GM12878 (cell line): ENCODE measurements around the gene GAS6. TPM values are rescaled to one million over a fixed set of nuclear protein-coding genes. Genes with fewer than 3 reads are reported as not detected.

Source experiments
- ATAC-seq: fragments of 200-7000 bp; cut with Tn5 transposase; 3 replicates; pipeline ENCODE4 v1.9.1; 2020; ENCODE audit warnings: mild to moderate bottlenecking, moderate library complexity
- BruUV-seq: library from RNA; stranded (reverse); fragments of 400-500 nt; replicated peaks from 2 replicates; lab custom pipeline; 2021; lab: Mats Ljungman, UMichigan
- CTCF ChIA-PET: fragments of 300-600 bp; sonication (Branson Sonifier 250); formaldehyde crosslinking; extraction: SDS; loops from one replicate; lab custom pipeline; 2021; ENCODE audit warnings: inconsistent platforms; lab: Yijun Ruan, JAX
- POLR2A ChIA-PET: fragments of 350-600 bp; formaldehyde crosslinking; extraction: SDS; loops from one replicate; lab custom pipeline; 2021; ENCODE audit warnings: inconsistent platforms; lab: Charles Lee
- RAD21 ChIA-PET: fragments of 300-600 bp; sonication (Branson Sonifier 250); formaldehyde crosslinking; loops from one replicate; lab custom pipeline; 2023; ENCODE audit warnings: antibody characterized with exemption; ENCODE audit not compliant: unreplicated experiment; lab: Charles Lee
- SMC1A ChIA-PET: fragments of 300-600 bp; sonication (Branson Sonifier 250); formaldehyde crosslinking; loops from one replicate; lab custom pipeline; 2023; ENCODE audit not compliant: unreplicated experiment, uncharacterized antibody; lab: Charles Lee
- DNase-seq: peaks from one replicate; pipeline ENCODE4 v3.0.0-alpha.2; 2011; ENCODE audit warnings: low read depth, low spot score
- FAIRE-seq: peaks from 3 replicates; lab custom pipeline; 2011; peaks lifted over from hg19 to GRCh38; lab: Jason Lieb, UNC
- H2AFZ ChIP-seq: 2 replicates; pipeline ENCODE4 v1.6.0; 2011; ENCODE audit warnings: low read depth, low read length, control low read depth; ENCODE audit not compliant: control insufficient read depth
- H3K27ac ChIP-seq: 2 replicates; pipeline ENCODE4 v1.5.1; 2011; ENCODE audit warnings: control low read depth; ENCODE audit not compliant: control insufficient read depth, insufficient read depth
- H3K27me3 ChIP-seq, 2 experiments: replicated peaks in 1 of 2; 2 replicates each; pipeline versions ENCODE4 v1.6.0 to v1.6.1; 2011; ENCODE audit warnings: low read length in 1 of 2; ENCODE audit not compliant: control insufficient read depth in 2 of 2, insufficient read depth in 2 of 2
- H3K36me3 ChIP-seq, 2 experiments: 2 replicates each; pipeline ENCODE4 v1.5.1; 2011; ENCODE audit warnings: low read length in 1 of 2; ENCODE audit not compliant: control insufficient read depth in 2 of 2, insufficient read depth in 2 of 2
- H3K4me1 ChIP-seq: 2 replicates; pipeline ENCODE4 v1.6.1; 2011; ENCODE audit warnings: mild to moderate bottlenecking, low read length, moderate library complexity, mixed read lengths; ENCODE audit not compliant: control insufficient read depth, insufficient read depth
- H3K4me2 ChIP-seq: 2 replicates; pipeline ENCODE4 v1.6.0; 2011; ENCODE audit warnings: control low read depth; ENCODE audit not compliant: control insufficient read depth, insufficient read depth
- H3K4me3 ChIP-seq: fragments of 200-600 bp; sonication (generic); 2 replicates; pipeline ENCODE4 v1.5.1; 2016
- H3K79me2 ChIP-seq: 2 replicates; pipeline ENCODE4 v1.6.0; 2011; ENCODE audit warnings: low read length; ENCODE audit not compliant: control insufficient read depth, insufficient read depth
- H3K9ac ChIP-seq: 2 replicates; pipeline ENCODE4 v1.8.0; 2011; ENCODE audit warnings: low read length, control low read depth, mixed read lengths; ENCODE audit not compliant: control insufficient read depth, insufficient read depth
- H3K9me3 ChIP-seq: replicated peaks from 3 replicates; pipeline ENCODE4 v1.5.1; 2011; ENCODE audit warnings: mild to moderate bottlenecking, low read length; ENCODE audit not compliant: control insufficient read depth, insufficient read depth
- H4K20me1 ChIP-seq: 2 replicates; pipeline ENCODE4 v1.6.0; 2011; ENCODE audit not compliant: control insufficient read depth, insufficient read depth
- BMI1 ChIP-seq: fragments of 450-650 bp; IDR thresholded peaks from 2 replicates; pipeline ENCODE4 v1.6.1; 2016; ENCODE audit warnings: mild to moderate bottlenecking, moderate library complexity, borderline replicate concordance
- GABPA ChIP-seq: IDR thresholded peaks from 2 replicates; pipeline ENCODE4 v1.6.1; 2014; ENCODE audit warnings: antibody characterized with exemption, low read depth, mild to moderate bottlenecking, inconsistent platforms
- HDAC6 ChIP-seq: fragments of 200-600 bp; sonication (generic); IDR thresholded peaks from one replicate; pipeline ENCODE4 v1.8.0; 2017; ENCODE audit warnings: antibody characterized with exemption; ENCODE audit not compliant: unreplicated experiment
- IKZF1 ChIP-seq: fragments of 450-650 bp; conservative IDR thresholded peaks from 2 replicates; pipeline ENCODE4 v1.6.1; 2017; ENCODE audit warnings: antibody characterized with exemption, mild to moderate bottlenecking
- MXI1 ChIP-seq: fragments of 150-350 bp; IDR thresholded peaks from 2 replicates; pipeline ENCODE4 v1.6.1; 2011; ENCODE audit warnings: low read depth, mild to moderate bottlenecking, inconsistent platforms, low read length, improper control_type of control experiment
- NR2F1 ChIP-seq: fragments of 450-650 bp; conservative IDR thresholded peaks from 2 replicates; pipeline ENCODE4 v1.6.1; 2017; ENCODE audit warnings: mild to moderate bottlenecking
- SMARCA5 ChIP-seq: fragments of 450-650 bp; IDR thresholded peaks from 2 replicates; pipeline ENCODE4 v1.6.1; 2017; ENCODE audit warnings: mild to moderate bottlenecking
- ZBED1 ChIP-seq: IDR thresholded peaks from 2 replicates; pipeline ENCODE4 v1.6.1; 2016; ENCODE audit warnings: borderline replicate concordance
- WGBS: methylation state at CpG from one replicate; pipeline ENCODE4 v1.1.6; 2016; ENCODE audit warnings: low lambda C conversion rate; ENCODE audit not compliant: insufficient replicate concordance, insufficient coverage; ENCODE audit errors: missing lambda C conversion rate; 5-methylcytosine and 5-hydroxymethylcytosine counted together
- in situ Hi-C: fragments of 300-500 bp; cut with MboI; formaldehyde crosslinking; loops from 9 replicates; pipeline ENCODE4 v1.14.3; 2018; ENCODE audit warnings: mixed read lengths
- intact Hi-C: fragments of 100-400 bp; cut with micrococcal nuclease; formaldehyde crosslinking; loops from one replicate; pipeline ENCODE4 v1.14.2; 2022; ENCODE audit not compliant: unreplicated experiment
- polyA plus RNA-seq, 11 experiments: library from polyadenylated mRNA; depleted of rRNA in 4 of 11; unstranded in 6 of 11; stranded (reverse) in 5 of 11; fragments of >200 nt; fragmentation: Nextera tagmentation in 4 of 11; fragmentation: Illumina TruSeq in 1 of 11; extraction: Ambion mirVana in 4 of 11; extraction: Trizol in 1 of 11; gene quantifications; 1 replicate in 1 of 11; 2 replicates in 10 of 11; pipeline versions ENCODE4 v1.2.1 to v1.2.3, GENCODE V29; 2011 to 2016; ENCODE audit warnings: inconsistent platforms in 2 of 11, missing spikeins in 2 of 11, low read depth in 1 of 11
- total RNA-seq, 4 experiments: library from RNA; depleted of rRNA in 3 of 4; stranded (reverse); fragments of >200 nt in 3 of 4; fragmentation: Illumina TruSeq in 1 of 4; extraction: Trizol in 1 of 4; gene quantifications; 2 replicates each; pipeline versions ENCODE4 v1.2.1 to v1.2.3, GENCODE V29; 2013 to 2021
- TF ChIP-seq, protein P1 (sequence below): IDR thresholded peaks from 2 replicates; pipeline ENCODE4 v1.6.1; 2012; ENCODE audit warnings: low read length, inconsistent platforms
- TF ChIP-seq, protein P2 (sequence below): IDR thresholded peaks from 2 replicates; pipeline ENCODE4 v1.6.1; 2011; ENCODE audit warnings: borderline replicate concordance, low read depth, mild to moderate bottlenecking, moderate library complexity, low read length; ENCODE audit not compliant: insufficient read depth, poor library complexity, severe bottlenecking

Gene GAS6
- total and polyA plus RNA-seq, 10 of the 15 experiments (the other 5 are each of a cell fraction or from before 2014, with no cell fraction given): 0.03 to 0.59 (median 0.10) TPM; not detected in 2

DNA sequence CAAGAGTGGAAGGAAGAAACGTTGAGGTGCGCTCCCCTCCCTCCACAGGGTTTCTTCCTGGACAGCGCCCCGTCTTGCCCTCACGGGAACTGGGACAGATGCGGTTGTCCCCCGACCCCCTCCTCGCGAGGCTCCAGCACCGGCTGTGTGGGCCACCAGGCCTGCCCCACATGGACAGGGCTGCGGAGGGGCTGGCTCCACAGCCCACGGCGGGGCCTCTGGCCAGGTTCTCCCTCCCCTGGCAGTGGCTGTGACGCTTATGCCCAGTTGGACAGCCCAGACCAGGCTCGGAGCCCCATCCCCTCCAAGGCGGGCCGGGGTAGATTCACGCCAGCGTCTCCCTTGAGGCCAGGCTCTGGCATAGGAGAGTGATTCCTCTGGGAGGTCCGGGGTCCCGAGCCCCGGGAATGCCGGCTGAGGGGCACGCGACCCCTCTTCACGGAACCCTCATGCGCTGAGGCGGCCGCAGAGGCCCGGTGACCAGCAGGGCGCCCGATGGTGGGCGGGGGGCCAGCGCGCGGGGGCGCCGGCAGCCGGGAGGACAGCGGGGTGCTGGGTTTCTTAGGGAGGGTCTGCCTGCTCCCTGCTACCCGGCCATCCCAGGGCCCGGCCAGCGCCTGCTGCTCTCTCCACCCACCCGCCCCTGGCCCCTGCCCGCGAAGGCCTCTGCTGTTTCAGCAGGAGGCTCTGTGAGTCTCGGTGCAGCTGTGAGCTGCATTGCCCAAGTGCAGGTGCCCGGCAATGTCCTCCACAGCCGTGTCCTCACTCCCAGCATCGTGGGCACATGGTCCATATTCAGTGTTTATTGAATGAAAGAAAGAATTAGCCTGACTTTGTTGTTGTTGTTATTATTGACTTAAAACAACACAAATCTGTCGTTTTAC lies 20.3 kb upstream of the GAS6 start:
- H4K20me1 ChIP-seq: no peaks in the 10 kb centered on the region

DNA sequence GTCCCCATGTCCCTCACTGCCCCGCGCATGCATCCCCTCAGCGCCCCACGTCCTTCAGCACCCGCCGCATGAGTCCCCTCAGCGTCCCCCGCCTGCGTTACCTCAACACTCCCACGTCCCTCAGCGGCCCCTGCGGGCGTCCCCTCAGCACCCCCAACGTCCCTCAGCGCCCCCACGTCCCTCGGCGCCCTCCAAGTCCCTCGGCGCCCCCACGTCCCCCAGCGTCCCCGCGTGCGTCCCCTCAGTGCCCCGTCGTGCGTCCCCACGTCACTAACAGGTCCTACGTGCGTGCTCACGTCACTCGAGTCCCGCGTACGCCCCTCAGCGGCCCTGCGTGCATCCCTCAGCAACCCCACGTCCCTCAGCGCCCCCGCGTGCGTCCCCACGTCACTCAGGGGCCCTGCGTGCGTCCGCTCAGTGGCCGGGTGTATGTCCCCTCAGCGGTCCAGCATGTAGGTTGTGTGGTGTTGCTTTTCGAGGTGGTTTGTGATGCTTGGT lies 19.5 kb upstream of the GAS6 start:
- CTCF ChIA-PET: no interaction called here
- POLR2A ChIA-PET: no interaction called here
- no peak for FAIRE-seq

More for the DNA sequence above, 20.3 kb upstream of the GAS6 start:
- Histone ChIP-seq H3K4me3 (no peak overlapping the region), H3K27ac (no peak overlapping the region), H3K79me2 (no peaks in the 10 kb centered on the region), H2AFZ (no peak overlapping the region), H3K36me3 (no peaks in the 10 kb centered on the region), H3K9ac (no peak overlapping the region), H3K4me1 (no peaks in the 10 kb centered on the region), H3K9me3 (no peaks in the 10 kb centered on the region), H3K4me2 (no peak overlapping the region), H3K27me3 (peaks cover 0 to 3% of the 10 kb centered on the region in 2 experiments; a peak in 1 of 4 replicates)
- intact Hi-C loops (no loop called here), in situ Hi-C loops (no loop called here)
- DNase-seq (no peak), FAIRE-seq (no peak), ATAC-seq (no peak)
- 64% methylated on average over 26 of the region's 51 CpGs for WGBS
- no TSS peak for BruUV-seq
- CTCF ChIA-PET: no interaction called here
- SMC1A ChIA-PET: no interaction called here
- POLR2A ChIA-PET: no interaction called here
- RAD21 ChIA-PET: no interaction called here
- TF ChIP-seq ZBED1 (no peak), SMARCA5 (no peak), NR2F1 (no peak), GABPA (no peak), HDAC6 (no peak)

More for the DNA sequence above, 19.5 kb upstream of the GAS6 start:
- Histone ChIP-seq H4K20me1 (no peaks in the 10 kb centered on the region), H3K4me3 (no peak overlapping the region), H3K4me1 (no peaks in the 10 kb centered on the region), H2AFZ (no peak overlapping the region)
- WGBS: 73% methylated on average over 29 of the region's 50 CpGs
- intact Hi-C loops: no loop called here
- no peak for ATAC-seq
- SMC1A ChIA-PET: no interaction called here
- TF ChIP-seq IKZF1 (no peak), BMI1 (no peak), MXI1 (no peak)
- TF ChIP-seq, protein P1, sequence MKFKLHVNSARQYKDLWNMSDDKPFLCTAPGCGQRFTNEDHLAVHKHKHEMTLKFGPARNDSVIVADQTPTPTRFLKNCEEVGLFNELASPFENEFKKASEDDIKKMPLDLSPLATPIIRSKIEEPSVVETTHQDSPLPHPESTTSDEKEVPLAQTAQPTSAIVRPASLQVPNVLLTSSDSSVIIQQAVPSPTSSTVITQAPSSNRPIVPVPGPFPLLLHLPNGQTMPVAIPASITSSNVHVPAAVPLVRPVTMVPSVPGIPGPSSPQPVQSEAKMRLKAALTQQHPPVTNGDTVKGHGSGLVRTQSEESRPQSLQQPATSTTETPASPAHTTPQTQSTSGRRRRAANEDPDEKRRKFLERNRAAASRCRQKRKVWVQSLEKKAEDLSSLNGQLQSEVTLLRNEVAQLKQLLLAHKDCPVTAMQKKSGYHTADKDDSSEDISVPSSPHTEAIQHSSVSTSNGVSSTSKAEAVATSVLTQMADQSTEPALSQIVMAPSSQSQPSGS: no peak
- TF ChIP-seq, protein P2, sequence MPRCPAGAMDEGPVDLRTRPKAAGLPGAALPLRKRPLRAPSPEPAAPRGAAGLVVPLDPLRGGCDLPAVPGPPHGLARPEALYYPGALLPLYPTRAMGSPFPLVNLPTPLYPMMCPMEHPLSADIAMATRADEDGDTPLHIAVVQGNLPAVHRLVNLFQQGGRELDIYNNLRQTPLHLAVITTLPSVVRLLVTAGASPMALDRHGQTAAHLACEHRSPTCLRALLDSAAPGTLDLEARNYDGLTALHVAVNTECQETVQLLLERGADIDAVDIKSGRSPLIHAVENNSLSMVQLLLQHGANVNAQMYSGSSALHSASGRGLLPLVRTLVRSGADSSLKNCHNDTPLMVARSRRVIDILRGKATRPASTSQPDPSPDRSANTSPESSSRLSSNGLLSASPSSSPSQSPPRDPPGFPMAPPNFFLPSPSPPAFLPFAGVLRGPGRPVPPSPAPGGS: no peak
- TF ChIP-seq, all 136 proteins: peak for 0
- no peak overlapping the region for H3K27ac ChIP-seq
- no peak overlapping the region for H3K4me2 ChIP-seq
- no peak overlapping the region for H3K9ac ChIP-seq
- peaks cover 0 to 3% of the 10 kb centered on the region in 2 experiments; a peak in 1 of 4 replicates for H3K27me3 ChIP-seq
- in situ Hi-C loops: no loop called here
- no TSS peak for BruUV-seq
- no peaks in the 10 kb centered on the region for H3K36me3 ChIP-seq
- RAD21 ChIA-PET: no interaction called here
- no peak for DNase-seq
- no peaks in the 10 kb centered on the region for H3K9me3 ChIP-seq
- no peaks in the 10 kb centered on the region for H3K79me2 ChIP-seq
